GM19452 (cell line): ENCODE data around the gene PRR18.
A peak's percentile ranks its signal among the peaks of the same experiment; 100 is the strongest.

Experiments
- ATAC-seq: cut with Tn5 transposase; IDR thresholded peaks from one replicate; pipeline ENCODE4 v1.9.1; 2021; ENCODE audit not compliant: unreplicated experiment

PRR18 gene

GRCh38 chr6:166334878-166335277 lies 26.7 kb upstream of the PRR18 start:
- no peak for ATAC-seq

- peak; percentile 77 for ATAC-seq
These were observed 25.2 kb upstream of the PRR18 start for GRCh38 chr6:166333172-166333995.

- no peak for ATAC-seq
These were observed 23.6 kb upstream of the PRR18 start for GRCh38 chr6:166331503-166332415.

- no peak for ATAC-seq
These were observed 22.4 kb upstream of the PRR18 start for GRCh38 chr6:166330612-166331011.

- ATAC-seq: peak; percentile 93
These were observed 17.3 kb upstream of the PRR18 start for GRCh38 chr6:166325383-166326042.

GRCh38 chr6:166323395-166323794 lies 15.2 kb upstream of the PRR18 start:
- ATAC-seq: no peak

DNA sequence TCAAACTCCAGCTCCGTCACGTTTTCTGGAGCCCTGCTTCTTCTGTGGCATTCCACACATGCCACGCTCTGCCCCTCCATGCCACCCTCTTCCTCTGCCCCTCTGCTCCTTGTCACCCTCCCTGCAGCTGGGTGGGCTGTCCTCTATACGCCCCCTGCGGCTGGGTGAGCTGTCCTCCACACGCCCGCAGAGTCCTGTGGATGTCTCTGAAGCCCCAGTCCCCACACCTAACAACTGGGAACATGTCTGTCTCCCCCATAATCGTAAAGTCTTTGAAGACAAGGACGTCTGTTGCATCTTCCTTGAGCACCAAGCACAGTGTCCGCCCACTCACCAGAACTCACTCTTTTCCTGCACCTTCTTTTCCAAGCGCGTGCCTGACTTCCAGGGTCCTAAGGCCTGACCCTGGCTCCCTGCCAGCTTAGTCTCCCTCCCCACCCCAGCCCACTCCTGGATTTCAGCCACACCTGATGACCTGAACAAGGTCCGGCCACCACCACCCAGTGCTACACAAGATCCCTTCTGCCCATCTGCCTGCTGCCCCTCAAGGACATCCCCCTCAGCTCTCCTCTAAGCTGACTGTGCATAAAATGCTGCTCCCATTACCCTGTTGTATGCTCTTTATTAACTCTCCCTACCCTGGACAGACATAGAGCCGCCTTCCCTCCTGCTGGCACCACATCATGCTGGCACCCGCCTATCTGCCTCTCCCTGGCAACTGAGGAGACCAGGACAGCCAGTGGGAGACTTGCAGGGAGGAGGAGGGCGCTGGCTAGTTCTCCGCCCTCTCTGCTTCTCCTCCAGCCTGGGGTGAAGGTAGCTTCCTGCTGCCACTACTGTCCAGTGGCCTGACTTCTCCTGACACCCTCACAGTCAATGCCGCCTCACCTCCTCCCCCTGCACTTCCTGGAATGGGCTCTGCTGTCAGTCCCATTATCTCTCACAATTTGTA lies 10.7 kb upstream of the PRR18 start:
- ATAC-seq: no peak

- no peak for ATAC-seq
These were observed 10.0 kb upstream of the PRR18 start for GRCh38 chr6:166318227-166318626.

DNA sequence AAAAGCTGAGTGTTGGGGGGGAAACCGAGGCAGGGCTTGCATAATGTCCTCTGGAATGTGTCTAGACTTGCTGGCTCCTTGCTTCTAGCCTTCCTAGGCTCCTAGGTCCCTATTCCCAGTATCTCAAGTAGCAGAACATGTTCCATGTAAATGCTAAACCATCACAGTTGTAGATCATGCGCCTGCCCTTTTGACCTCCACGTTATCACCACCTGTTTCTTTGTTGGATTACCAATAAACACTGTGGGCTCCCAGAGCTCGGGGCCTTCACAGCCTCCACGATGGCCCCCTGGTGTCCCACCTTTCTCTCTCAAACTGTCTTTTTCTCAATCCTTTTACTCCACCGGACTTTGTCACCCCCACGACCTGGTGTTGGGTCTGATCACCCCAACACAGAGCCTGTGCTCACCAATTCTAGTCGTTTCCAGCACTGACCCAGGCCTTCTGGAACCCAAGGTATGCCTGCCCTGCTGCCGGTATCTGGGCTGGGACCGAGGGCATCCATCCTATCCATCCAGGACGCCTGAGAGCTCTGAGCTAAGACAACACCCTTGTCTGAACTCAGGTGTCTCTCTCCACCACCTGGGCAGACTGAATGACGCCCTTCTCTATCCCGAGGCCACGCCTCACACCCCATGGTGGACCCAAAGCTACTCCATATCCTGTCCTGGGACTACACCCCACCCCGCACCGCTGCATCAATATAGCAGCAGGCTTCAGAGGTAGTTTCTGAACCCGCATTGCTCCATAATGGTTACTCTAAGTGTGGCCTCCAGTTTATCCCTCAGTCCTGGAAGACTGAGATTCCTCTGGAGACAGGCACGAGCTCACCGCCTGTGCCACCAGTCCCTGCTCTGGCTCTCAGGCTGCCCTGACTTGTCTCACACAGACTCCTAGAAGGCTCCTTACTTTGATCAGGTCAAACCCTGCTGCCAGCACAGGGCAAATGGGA lies 9.3 kb upstream of the PRR18 start:
- ATAC-seq: no peak

- ATAC-seq: no peak
These were observed 7.2 kb upstream of the PRR18 start for GRCh38 chr6:166315436-166315835.

- no peak for ATAC-seq
These were observed 6.3 kb upstream of the PRR18 start for GRCh38 chr6:166314454-166314853.

DNA sequence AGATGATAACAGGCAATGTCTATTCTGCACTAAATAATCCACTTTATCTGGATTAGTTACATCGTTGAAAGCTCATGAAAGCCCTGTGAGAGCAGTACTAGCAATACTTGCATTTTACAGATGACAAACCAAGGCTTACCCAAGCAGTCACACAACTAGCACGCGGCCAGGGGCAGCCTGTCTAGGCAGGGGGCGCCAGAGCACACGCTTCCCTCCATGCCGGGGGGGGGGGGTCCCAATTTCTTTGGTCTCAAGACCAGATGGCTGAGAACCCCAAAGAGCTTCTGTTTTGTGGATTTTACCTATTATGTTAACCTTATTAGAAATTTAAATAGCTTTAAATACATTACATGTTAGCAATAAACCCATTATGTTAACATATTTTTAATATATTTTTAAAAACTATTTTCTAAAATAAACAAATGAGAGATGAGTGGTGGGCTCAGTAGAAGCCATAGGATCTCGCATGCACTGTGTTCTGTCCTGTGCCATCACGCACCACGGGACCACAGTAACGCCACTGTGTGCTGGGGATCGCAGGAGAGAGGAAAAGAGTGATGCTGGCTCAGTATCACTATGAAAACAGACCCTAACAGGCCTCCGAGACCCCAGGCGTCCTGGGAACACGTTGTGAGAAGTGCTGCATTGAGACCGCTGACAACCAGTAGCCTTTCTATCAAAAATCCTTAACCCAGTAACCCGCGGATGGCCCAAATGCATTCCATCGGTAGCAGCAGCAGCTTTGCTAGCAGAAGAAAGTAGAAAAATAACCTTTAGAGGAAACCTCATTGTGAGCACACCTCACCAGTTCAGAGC lies 5.3 kb upstream of the PRR18 start:
- ATAC-seq: peak; percentile 90

GRCh38 chr6:166312832-166313231 lies 4.6 kb upstream of the PRR18 start:
- no peak for ATAC-seq

GRCh38 chr6:166310634-166311033 lies 2.4 kb upstream of the PRR18 start:
- no peak for ATAC-seq

- ATAC-seq: no peak
These were observed 1.8 kb upstream of the PRR18 start for GRCh38 chr6:166309977-166310376.

DNA sequence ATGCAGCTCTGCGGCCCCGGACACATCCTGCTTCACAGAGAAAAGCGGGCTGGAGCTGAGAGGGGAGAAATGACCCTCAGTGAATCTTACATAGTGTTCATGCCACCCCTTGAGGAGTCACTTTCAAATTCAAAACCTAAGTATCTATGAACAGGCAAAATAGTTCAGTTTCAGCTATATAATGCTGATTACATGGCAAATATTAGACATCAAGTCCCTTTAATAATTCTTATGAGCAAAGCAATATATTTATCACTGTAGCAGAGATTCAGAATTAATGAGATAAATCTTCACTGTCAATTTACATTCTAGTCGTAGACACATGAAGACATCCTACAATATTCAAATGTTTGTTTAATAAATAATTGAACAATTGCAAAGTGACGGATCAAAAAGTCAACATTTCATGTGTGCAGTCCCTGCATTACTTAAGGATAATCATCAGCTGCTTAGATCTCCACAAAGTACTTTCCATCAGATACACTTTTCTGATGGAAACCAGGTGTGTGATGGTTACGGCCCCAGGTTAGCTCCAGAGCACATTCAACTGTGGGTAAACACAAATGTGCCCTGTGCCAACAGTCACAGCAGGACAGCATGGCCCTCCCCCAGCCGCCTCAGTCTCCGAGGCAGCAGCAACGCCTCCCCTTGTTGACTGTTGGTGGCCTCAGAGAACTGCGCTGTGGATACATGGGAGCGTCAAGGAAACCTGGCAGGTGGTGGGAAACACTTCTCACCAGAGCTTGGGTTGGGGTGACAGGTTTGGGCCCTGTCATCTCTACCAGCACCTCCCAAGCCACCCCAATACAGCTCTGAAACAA lies 787 bp upstream of the PRR18 start:
- no peak for ATAC-seq
